Chondrocyte (in vitro differentiated cells): ENCODE results near the gene TXN2. TPM values are rescaled to one million over a fixed set of nuclear protein-coding genes. Genes with fewer than 3 reads are reported as not detected.
"Not testable (repeated sequence)": the region's sequence is repeated elsewhere in the genome, so short reads cannot be mapped to it uniquely, and the experiment has no call there.

Experiments used
- DNase-seq: peaks from one replicate; pipeline ENCODE4 v3.0.0; 2021; ENCODE audit warnings: mixed read lengths, low spot score
- H3K27ac Mint-ChIP-seq: one replicate; pipeline ENCODE4 v1.8.0; 2021; ENCODE audit warnings: mild to moderate bottlenecking, moderate library complexity, mixed read lengths; ENCODE audit not compliant: unreplicated experiment
- H3K27me3 Mint-ChIP-seq: 2 replicates; pipeline ENCODE4 v1.8.0; 2021; ENCODE audit warnings: low read depth, mixed read lengths
- H3K36me3 Mint-ChIP-seq: 2 replicates; pipeline ENCODE4 v1.8.0; 2021; ENCODE audit warnings: low read depth, mixed read lengths
- H3K4me1 Mint-ChIP-seq: 2 replicates; pipeline ENCODE4 v1.8.0; 2021; ENCODE audit warnings: low read depth, mild to moderate bottlenecking, mixed read lengths
- H3K4me3 Mint-ChIP-seq: one replicate; pipeline ENCODE4 v1.8.0; 2021; ENCODE audit warnings: mild to moderate bottlenecking, moderate library complexity, mixed read lengths; ENCODE audit not compliant: unreplicated experiment
- H3K9me3 Mint-ChIP-seq: 2 replicates; pipeline ENCODE4 v1.8.0; 2021; ENCODE audit warnings: low read depth, mixed read lengths
- CTCF ChIP-seq: fragments of 200-600 bp; sonication (generic); IDR thresholded peaks from 2 replicates; pipeline ENCODE4 v1.5.0; 2021; ENCODE audit warnings: antibody characterized with exemption, mild to moderate bottlenecking, moderate library complexity
- total RNA-seq: library from RNA; stranded (reverse); gene quantifications from 3 replicates; pipeline ENCODE4 v1.2.1, GENCODE V29; 2021

TXN2 gene
- total RNA-seq, 1 donor from 2014 or later = 48.5 TPM

DNA sequence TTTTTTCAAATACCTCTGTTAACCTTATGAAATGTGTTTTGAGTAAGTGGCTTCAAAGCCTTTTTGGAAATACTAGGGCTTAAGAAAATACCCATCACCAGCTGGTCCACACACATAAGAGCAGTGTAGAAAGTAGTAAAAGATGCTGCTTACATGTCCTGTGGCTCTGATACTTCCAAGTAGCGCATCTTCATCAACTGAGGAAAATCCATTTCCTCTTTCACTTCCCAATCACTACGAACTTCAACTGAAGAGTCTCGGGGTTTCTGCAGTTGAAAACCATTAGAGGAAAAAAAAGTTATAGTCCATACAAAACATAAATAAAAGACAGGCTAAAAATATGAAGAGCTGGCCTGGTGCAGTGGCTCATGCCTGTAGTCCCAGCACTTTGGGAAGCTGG is 39.0 kb upstream of the TXN2 start:
- H3K27ac Mint-ChIP-seq = no peak overlapping the region
- H3K36me3 Mint-ChIP-seq = peaks cover 56% of the 10 kb centered on the region
- no peak overlapping the region for H3K4me3 Mint-ChIP-seq
- no peak for DNase-seq
- H3K4me1 Mint-ChIP-seq = no peaks in the 10 kb centered on the region
- H3K9me3 Mint-ChIP-seq = no peaks in the 10 kb centered on the region
- H3K27me3 Mint-ChIP-seq = no peaks in the 10 kb centered on the region
- TF ChIP-seq CTCF = no peak

DNA sequence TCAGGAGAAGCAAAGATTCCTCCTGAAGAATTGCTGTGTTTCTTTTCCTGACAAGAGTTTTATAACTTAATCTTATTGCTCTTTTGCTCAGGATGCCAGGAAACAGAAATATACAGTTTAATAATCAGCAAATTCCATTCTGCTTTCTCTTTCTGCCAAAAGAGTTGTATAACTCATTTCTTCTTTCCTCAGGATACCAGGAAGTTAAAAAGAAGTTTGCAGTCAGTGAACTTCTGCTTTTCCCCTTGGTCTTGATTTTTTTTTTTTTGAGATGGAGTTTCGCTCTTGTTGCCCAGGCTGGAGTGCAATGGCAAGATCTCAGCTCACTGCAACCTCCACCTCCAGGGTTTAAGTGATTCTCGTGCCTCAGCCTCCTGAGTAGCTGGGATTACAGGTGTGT is 38.5 kb upstream of the TXN2 start:
- peaks cover 55% of the 10 kb centered on the region for H3K36me3 Mint-ChIP-seq
- H3K27me3 Mint-ChIP-seq, DNase-seq: not testable (repeated sequence)

DNA sequence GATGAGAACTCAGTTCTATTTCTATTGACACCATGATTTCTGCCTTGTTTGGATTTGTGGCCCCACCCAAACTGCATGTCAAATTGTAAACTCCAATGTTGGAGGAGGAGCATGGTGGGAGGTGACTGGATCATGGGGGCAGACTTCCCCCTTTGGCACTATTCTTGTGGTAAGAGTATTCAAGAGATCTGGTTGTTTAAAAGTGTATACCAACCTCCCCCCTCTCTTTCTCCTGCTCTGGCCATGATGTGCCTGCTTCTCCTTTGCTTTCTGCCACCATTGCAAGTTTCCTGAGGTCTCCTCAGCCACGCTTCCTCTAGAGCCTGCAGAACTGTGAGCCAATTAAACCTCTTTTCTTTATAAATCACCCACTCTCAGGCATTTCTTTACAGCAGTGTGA is 33.3 kb upstream of the TXN2 start:
- no peak for TF ChIP-seq CTCF
- Mint-ChIP-seq H3K27ac (no peak overlapping the region), H3K4me3 (no peak overlapping the region), H3K27me3 (no peaks in the 10 kb centered on the region), H3K4me1 (no peaks in the 10 kb centered on the region), H3K9me3 (no peaks in the 10 kb centered on the region), H3K36me3 (peaks cover 61% of the 10 kb centered on the region)
- no peak for DNase-seq

More for the DNA sequence above, 38.5 kb upstream of the TXN2 start:
- H3K4me1 Mint-ChIP-seq, H3K27ac Mint-ChIP-seq, H3K9me3 Mint-ChIP-seq, H3K4me3 Mint-ChIP-seq: not testable (repeated sequence)

DNA sequence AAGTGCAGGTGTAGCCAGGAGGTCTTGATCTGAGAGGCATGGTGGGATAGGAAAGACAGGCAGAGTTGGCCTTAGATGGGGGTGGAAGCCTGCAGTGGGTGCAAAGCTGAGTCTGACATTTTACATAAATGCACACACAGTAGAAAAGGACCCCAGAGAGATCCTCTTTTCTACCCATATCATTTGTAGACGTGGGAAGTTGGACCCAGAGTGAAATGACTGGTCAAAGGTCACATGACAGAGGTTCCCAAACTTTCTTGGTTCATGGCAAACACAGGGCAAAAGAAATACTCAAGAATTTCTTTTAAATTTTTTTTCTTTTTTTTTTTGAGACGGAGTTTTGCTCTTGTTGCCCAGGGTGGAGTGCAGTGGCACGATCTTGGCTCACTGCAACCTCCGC is 31.6 kb upstream of the TXN2 start:
- no peak for DNase-seq
- no peaks in the 10 kb centered on the region for H3K27me3 Mint-ChIP-seq
- peaks cover 53% of the 10 kb centered on the region for H3K36me3 Mint-ChIP-seq
- no peak overlapping the region for H3K27ac Mint-ChIP-seq
- no peaks in the 10 kb centered on the region for H3K4me1 Mint-ChIP-seq
- TF ChIP-seq CTCF = no peak
- no peak overlapping the region for H3K4me3 Mint-ChIP-seq
- H3K9me3 Mint-ChIP-seq = no peaks in the 10 kb centered on the region

GRCh38 chr22:36512333-36512732 is 30.9 kb upstream of the TXN2 start:
- DNase-seq = no peak
- Mint-ChIP-seq H3K9me3 (peaks cover 1% of the 10 kb centered on the region), H3K27ac (no peak overlapping the region), H3K36me3 (peaks cover 51% of the 10 kb centered on the region), H3K4me1 (peaks cover 3% of the 10 kb centered on the region), H3K4me3 (no peak overlapping the region), H3K27me3 (no peaks in the 10 kb centered on the region)
- TF ChIP-seq CTCF = no peak

- Mint-ChIP-seq H3K27ac (peak overlapping the region; percentile 72), H3K4me3 (no peak overlapping the region), H3K36me3 (peaks cover 41% of the 10 kb centered on the region), H3K9me3 (peaks cover 2% of the 10 kb centered on the region), H3K27me3 (no peaks in the 10 kb centered on the region), H3K4me1 (peaks cover 8% of the 10 kb centered on the region)
- TF ChIP-seq CTCF = peak; percentile 80
- DNase-seq = no peak
Measured at GRCh38 chr22:36510966-36511881, 29.8 kb upstream of the TXN2 start.
